Ammon's horn (tissue), 1 donor: ENCODE results near the gene PARD6B.
A peak's percentile ranks its signal among the peaks of the same experiment; 100 is the strongest.
"Not testable (repeated sequence)": the region's sequence is repeated elsewhere in the genome, so short reads cannot be mapped to it uniquely, and the experiment has no call there.

Experiments used
- DNase-seq: peaks from one replicate; pipeline ENCODE4 v3.0.0-alpha.2; 2016; ENCODE audit warnings: low spot score

PARD6B gene

DNA sequence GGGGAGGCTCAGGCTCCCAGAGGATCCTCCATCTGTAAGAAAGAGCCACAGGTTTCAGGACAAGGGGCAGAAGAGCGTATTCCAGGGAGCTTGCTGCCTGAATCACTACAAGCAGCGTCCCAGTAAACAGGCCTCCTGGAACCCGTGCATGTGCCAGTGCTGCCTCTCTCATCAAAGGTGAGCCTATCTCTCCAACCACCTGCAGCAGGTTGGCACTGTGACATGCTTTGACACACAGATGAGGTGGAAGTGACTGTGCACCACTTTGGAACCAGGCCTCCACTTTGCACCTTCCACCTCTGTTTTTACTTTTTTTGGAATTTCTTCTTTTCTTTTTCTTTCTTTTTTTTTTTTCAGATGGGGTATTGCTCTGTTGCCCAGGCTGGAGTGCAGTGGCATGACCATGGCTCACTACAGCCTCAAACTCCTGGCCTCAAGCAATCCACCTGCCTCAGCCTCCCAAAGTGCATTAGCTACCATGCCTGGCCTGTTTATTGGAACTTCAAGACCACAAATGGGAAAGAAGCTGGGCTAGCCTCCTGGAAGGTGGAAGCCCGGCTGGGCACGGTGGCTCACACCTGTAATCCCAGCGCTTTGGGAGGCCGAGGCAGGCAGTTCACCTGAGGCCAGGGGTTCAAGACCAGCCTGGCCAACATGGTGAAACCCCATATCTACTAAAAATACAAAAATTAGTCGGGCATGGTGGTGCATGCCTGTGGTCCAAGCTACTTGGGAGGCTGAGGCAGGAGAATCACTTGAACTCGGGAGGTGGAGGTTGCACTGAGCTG lies 27.5 kb upstream of the PARD6B start:
- DNase-seq: not testable (repeated sequence)

GRCh38 chr20:50704514-50704913 lies 26.9 kb upstream of the PARD6B start:
- no peak for DNase-seq

GRCh38 chr20:50704971-50705370 lies 26.4 kb upstream of the PARD6B start:
- no peak for DNase-seq

- DNase-seq: no peak
Observed at GRCh38 chr20:50708845-50709635, 22.3 kb upstream of the PARD6B start.

DNA sequence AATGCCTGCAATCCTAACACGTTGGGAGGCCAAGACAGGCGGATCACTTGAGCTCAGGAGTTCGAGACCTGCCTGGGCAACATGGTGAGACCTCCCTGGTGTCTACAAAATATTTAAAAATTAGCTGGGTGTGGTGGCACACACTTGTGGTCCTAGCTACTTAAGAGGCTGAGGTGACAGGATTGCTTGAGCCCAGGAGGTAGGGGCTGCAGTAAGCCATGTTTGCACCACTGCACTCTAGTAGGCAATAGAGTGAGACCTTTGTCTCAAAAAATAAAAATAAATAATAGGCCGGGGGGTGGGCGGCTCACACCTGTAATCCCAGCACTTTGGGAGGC lies 21.8 kb upstream of the PARD6B start:
- no peak for DNase-seq

- no peak for DNase-seq
Observed at GRCh38 chr20:50710492-50711063, 20.8 kb upstream of the PARD6B start.

DNA sequence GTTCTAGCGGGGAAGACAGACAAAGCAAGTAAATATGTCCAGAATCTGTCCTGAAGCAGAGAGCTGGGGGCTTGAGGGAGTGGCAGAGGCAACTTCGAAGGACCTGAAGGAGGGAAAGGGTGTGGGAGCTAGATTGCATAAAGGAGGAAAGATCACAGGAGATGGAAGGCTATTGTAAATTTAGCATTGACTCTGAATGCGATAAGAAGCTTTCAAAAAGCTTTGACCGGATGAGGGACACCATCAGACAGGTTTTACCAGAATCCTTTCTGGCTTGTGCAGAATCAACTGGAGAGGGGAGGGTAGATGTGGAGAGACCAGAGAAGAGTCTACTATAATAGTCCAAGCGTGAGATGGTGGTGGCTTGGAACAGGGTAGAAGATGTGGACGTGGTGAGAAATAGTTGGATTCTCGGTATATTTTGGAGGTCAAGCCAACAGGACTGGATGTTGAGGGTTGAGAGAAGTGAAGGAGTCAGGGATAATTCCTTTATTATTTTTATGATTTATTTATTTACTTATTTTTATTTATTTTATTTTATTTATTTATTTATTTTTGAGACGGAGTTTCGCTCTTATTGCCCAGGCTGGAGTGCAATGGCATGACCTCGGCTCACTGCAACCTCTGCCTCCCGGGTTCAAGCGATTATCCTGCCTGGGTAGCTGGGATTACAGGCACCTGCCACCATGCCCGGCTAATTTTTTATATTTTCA lies 20.1 kb upstream of the PARD6B start:
- DNase-seq: no peak

- DNase-seq: no peak
Observed at GRCh38 chr20:50712771-50713656, 18.4 kb upstream of the PARD6B start.

- DNase-seq: peak; percentile 50
Observed at GRCh38 chr20:50713657-50714101, 17.7 kb upstream of the PARD6B start.

- not testable (repeated sequence) for DNase-seq
Observed at GRCh38 chr20:50714426-50714825, 17.0 kb upstream of the PARD6B start.

GRCh38 chr20:50715694-50716093 lies 15.7 kb upstream of the PARD6B start:
- no peak for DNase-seq

DNA sequence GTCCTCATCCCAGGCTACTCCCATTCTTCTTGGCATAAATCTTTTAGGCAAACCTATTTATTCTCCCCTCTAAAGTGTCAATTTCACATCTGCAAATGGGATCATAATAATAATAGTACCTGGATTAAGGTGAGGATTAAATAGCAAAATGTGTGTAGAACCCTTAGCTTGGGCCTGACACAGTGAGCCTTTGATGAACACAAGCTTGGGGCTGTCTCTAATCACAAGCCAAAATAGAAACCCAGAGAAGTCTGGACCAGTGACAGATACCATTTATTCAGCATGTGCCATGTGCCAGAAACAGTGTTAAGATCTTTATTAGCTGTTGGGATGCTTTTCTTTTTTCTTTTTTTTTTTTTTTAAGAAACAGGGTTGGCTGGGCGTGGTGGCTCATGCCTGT lies 14.9 kb upstream of the PARD6B start:
- DNase-seq: no peak

- DNase-seq: no peak
Observed at GRCh38 chr20:50717312-50717711, 14.1 kb upstream of the PARD6B start.

DNA sequence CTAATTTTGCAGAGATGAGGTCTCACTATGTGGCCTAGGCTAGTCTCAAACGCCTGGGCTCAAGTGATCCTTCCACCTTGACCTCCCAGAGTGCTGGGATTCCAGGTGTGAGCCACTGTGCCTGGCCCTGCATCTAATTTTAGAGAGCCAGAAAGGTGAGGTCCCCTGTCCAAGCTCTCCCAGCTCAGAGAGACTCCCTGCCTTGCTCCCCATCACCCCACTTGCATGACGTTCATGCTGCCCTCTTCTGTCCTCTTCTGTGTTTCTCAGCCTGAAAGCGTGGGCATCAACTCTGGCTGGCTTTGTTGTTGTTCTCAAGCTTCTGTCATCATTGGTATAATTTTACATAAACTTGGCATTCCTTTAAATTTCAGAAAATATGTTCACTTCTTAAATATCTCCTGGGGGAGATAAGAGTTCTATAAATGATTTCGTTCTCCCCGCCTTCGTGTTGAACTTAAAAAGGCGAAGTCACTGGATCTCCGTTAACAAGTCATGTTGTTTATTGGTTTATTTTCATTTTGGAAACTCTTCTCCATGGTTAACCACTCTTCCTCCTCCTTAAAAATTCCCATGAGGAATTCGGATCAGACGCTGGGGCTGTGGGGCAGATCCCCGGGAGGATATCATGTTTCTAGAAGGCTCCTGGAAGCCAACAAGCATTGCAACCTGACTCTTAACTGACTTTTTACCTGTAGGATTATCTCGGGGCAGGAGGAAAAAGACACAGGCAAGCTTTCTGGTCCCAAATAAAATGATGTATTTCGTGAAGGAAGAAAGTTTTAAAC lies 13.2 kb upstream of the PARD6B start:
- DNase-seq: peak; percentile 35

GRCh38 chr20:50719328-50719727 lies 12.1 kb upstream of the PARD6B start:
- DNase-seq: no peak

- DNase-seq: no peak
Observed at GRCh38 chr20:50720026-50720425, 11.4 kb upstream of the PARD6B start.

- no peak for DNase-seq
Observed at GRCh38 chr20:50720582-50720981, 10.8 kb upstream of the PARD6B start.

DNA sequence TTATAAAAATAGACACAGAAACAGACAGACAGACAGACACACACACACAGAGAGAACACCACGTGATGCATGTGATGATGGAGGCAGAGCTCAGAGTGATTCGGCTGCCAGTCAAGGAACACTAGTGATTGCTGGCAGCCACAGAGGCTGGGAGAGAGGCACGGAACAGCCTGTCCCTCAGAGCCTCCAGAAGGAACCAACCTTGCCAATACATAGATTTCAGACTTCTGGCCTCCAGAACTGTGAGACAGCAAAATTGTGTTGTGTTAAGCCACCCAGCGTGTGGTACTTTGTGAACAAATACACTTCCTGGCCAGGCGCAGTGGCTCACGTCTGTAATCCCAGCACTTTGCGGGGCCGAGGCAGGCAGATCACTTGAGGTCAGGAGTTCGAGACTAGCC lies 9.5 kb upstream of the PARD6B start:
- peak; percentile 65 for DNase-seq

GRCh38 chr20:50722424-50723155 lies 8.8 kb upstream of the PARD6B start:
- no peak for DNase-seq

- no peak for DNase-seq
Observed at GRCh38 chr20:50723672-50724071, 7.7 kb upstream of the PARD6B start.
